ENCODE data around the gene ZNF248. TPM values are rescaled to one million over a fixed set of nuclear protein-coding genes. Genes with fewer than 3 reads are reported as not detected.

ZNF248 gene
- total and polyA plus RNA-seq, 4 donors, result 1.8 to 7.9 (median 4.4) TPM

- 96% methylated on average over 4 of the region's 4 CpGs for WGBS
Observed at GRCh38 chr10:37831495-37832333, 25.7 kb downstream of the ZNF248 start.

GRCh38 chr10:37826806-37827205, 30.6 kb downstream of the ZNF248 start:
- Histone ChIP-seq H3K9me3 (ENCODE audit: control insufficient read depth in 4 of 4, low read length in 3 of 4) (peaks cover 22 to 70% (median 38%) of the 10 kb centered on the region in 4 donors), H3K36me3 (ENCODE audit: control insufficient read depth in 4 of 4, insufficient read depth in 3 of 4, low read depth in 1 of 4, low read length in 3 of 4) (peaks cover 5 to 48% (median 39%) of the 10 kb centered on the region in 4 donors), H3K4me3 (ENCODE audit: low read depth in 1 of 3, low read length in 3 of 3) (no peak overlapping the region), H3K27me3 (ENCODE audit: control insufficient read depth in 4 of 4, insufficient read depth in 4 of 4, low read length in 3 of 4) (no peaks in the 10 kb centered on the region), H3K27ac (ENCODE audit: low read depth in 1 of 2, low read length in 2 of 2) (no peak overlapping the region), H3K4me1 (ENCODE audit: control insufficient read depth in 4 of 4, insufficient read depth in 4 of 4, low read length in 3 of 4) (no peaks in the 10 kb centered on the region), H3K9ac (ENCODE audit: low read depth in 1 of 2, low read length in 2 of 2) (no peak overlapping the region)
- 97% methylated on average over 1 of the region's 1 CpG for WGBS
- no peak for TF ChIP-seq RXRA (IDR thresholded peaks at IDR 0.05)
- DNase-seq (ENCODE audit: low spot score), result no peak

More at GRCh38 chr10:37831495-37832333, 25.7 kb downstream of the ZNF248 start:
- TF ChIP-seq TAF1 (conservative IDR thresholded peaks at IDR 0.05) (no peak), HNF4G (IDR thresholded peaks at IDR 0.05) (no peak), RXRA (IDR thresholded peaks at IDR 0.05) (no peak)
- TF ChIP-seq, protein P1, sequence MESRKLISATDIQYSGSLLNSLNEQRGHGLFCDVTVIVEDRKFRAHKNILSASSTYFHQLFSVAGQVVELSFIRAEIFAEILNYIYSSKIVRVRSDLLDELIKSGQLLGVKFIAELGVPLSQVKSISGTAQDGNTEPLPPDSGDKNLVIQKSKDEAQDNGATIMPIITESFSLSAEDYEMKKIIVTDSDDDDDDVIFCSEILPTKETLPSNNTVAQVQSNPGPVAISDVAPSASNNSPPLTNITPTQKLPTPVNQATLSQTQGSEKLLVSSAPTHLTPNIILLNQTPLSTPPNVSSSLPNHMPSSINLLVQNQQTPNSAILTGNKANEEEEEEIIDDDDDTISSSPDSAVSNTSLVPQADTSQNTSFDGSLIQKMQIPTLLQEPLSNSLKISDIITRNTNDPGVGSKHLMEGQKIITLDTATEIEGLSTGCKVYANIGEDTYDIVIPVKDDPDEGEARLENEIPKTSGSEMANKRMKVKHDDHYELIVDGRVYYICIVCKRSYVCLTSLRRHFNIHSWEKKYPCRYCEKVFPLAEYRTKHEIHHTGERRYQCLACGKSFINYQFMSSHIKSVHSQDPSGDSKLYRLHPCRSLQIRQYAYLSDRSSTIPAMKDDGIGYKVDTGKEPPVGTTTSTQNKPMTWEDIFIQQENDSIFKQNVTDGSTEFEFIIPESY (IDR thresholded peaks at IDR 0.05), result no peak
- Histone ChIP-seq H3K9me3 (ENCODE audit: control insufficient read depth in 4 of 4, low read length in 3 of 4) (peaks cover 31 to 85% (median 59%) of the 10 kb centered on the region in 4 donors), H3K4me1 (ENCODE audit: control insufficient read depth in 4 of 4, insufficient read depth in 4 of 4, low read length in 3 of 4) (no peaks in the 10 kb centered on the region), H3K27me3 (ENCODE audit: control insufficient read depth in 4 of 4, insufficient read depth in 4 of 4, low read length in 3 of 4) (no peaks in the 10 kb centered on the region), H3K27ac (ENCODE audit: low read depth in 1 of 2, low read length in 2 of 2) (no peak overlapping the region), H3K9ac (ENCODE audit: low read depth in 1 of 2, low read length in 2 of 2) (no peak overlapping the region), H3K36me3 (ENCODE audit: control insufficient read depth in 4 of 4, insufficient read depth in 3 of 4, low read depth in 1 of 4, low read length in 3 of 4) (peaks cover 15 to 88% (median 83%) of the 10 kb centered on the region in 4 donors), H3K4me3 (ENCODE audit: low read depth in 1 of 3, low read length in 3 of 3) (peak overlapping the region in 2 of 3 donors; percentile 56 to 67)
- no peak for DNase-seq (ENCODE audit: low spot score)

- Histone ChIP-seq H3K4me3 (ENCODE audit: low read depth in 1 of 3, low read length in 3 of 3) (peak overlapping the region in 2 of 3 donors; percentile 46 to 53), H3K36me3 (ENCODE audit: control insufficient read depth in 4 of 4, insufficient read depth in 3 of 4, low read depth in 1 of 4, low read length in 3 of 4) (no peaks in the 10 kb centered on the region), H3K9ac (ENCODE audit: low read depth in 1 of 2, low read length in 2 of 2) (no peak overlapping the region), H3K4me1 (ENCODE audit: control insufficient read depth in 4 of 4, insufficient read depth in 4 of 4, low read length in 3 of 4) (no peaks in the 10 kb centered on the region), H3K27me3 (ENCODE audit: control insufficient read depth in 4 of 4, insufficient read depth in 4 of 4, low read length in 3 of 4) (no peaks in the 10 kb centered on the region), H3K27ac (ENCODE audit: low read depth in 1 of 2, low read length in 2 of 2) (no peak overlapping the region), H3K9me3 (ENCODE audit: control insufficient read depth in 4 of 4, low read length in 3 of 4) (peaks cover 21 to 48% (median 28%) of the 10 kb centered on the region in 4 donors)
- WGBS, result 95% methylated on average over 3 of the region's 3 CpGs
- no peak for DNase-seq (ENCODE audit: low spot score)
- TF ChIP-seq TAF1 (conservative IDR thresholded peaks at IDR 0.05), result no peak
- TF ChIP-seq FOXA2 (IDR thresholded peaks at IDR 0.05), result no peak
- TF ChIP-seq SP1 (IDR thresholded peaks at IDR 0.05), result no peak
Observed at GRCh38 chr10:37821237-37821636, 36.2 kb downstream of the ZNF248 start.

DNA sequence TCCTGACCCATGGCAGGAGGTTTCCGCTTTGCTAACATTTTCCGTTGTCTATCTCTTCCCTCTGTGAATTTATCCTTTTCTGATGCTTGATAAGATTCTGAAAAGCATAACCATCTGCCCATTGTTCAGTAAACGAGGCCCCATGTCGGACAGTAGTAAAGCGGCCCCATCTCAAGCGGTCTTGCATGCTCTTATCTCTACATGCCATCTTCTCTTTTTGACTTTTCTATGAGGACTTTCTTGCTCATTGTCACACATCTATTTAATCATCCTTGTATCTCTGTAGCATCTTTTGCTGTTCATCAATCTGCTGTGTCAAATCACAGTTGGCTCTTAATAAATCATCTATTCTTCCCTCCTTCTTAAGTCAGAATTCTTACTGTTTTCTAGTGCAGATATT, 37.6 kb downstream of the ZNF248 start:
- no peak for DNase-seq (ENCODE audit: low spot score)
- 97% methylated on average over 6 of the region's 6 CpGs for WGBS
- no peak overlapping the region for H3K27ac ChIP-seq (ENCODE audit: low read depth in 1 of 2, low read length in 2 of 2)
- no peak overlapping the region for H3K9ac ChIP-seq (ENCODE audit: low read depth in 1 of 2, low read length in 2 of 2)
- H3K9me3 ChIP-seq (ENCODE audit: control insufficient read depth in 4 of 4, low read length in 3 of 4), result peaks cover 18 to 42% (median 32%) of the 10 kb centered on the region in 4 donors
- peak overlapping the region in 2 of 3 donors; percentile 29 to 30 for H3K4me3 ChIP-seq (ENCODE audit: low read depth in 1 of 3, low read length in 3 of 3)
- H3K27me3 ChIP-seq (ENCODE audit: control insufficient read depth in 4 of 4, insufficient read depth in 4 of 4, low read length in 3 of 4), result no peaks in the 10 kb centered on the region
- TF ChIP-seq YY1 (IDR thresholded peaks at IDR 0.05), result no peak
- H3K4me1 ChIP-seq (ENCODE audit: control insufficient read depth in 4 of 4, insufficient read depth in 4 of 4, low read length in 3 of 4), result no peaks in the 10 kb centered on the region
- peaks cover 0 to 1% (median 0%) of the 10 kb centered on the region in 4 donors for H3K36me3 ChIP-seq (ENCODE audit: control insufficient read depth in 4 of 4, insufficient read depth in 3 of 4, low read depth in 1 of 4, low read length in 3 of 4)
